ENCODE results near the gene UQCC2. TPM values are rescaled to one million over a fixed set of nuclear protein-coding genes. Genes with fewer than 3 reads are reported as not detected.

UQCC2 gene
- total RNA-seq, 1 donor from 2014 or later: 54.9 TPM

- no peak overlapping the region for H3K27ac Mint-ChIP-seq (ENCODE audit: unreplicated experiment)
- H3K4me1 Mint-ChIP-seq (ENCODE audit: unreplicated experiment): no peaks in the 10 kb centered on the region
- H3K4me3 Mint-ChIP-seq (ENCODE audit: unreplicated experiment): peak overlapping the region; percentile 31
- peaks cover 46% of the 10 kb centered on the region for H3K36me3 Mint-ChIP-seq (ENCODE audit: low read depth, unreplicated experiment)
- no peak for TF ChIP-seq CTCF (IDR thresholded peaks at IDR 0.05; ENCODE audit: unreplicated experiment)
- no peak for DNase-seq (ENCODE audit: low spot score)
- peaks cover 19% of the 10 kb centered on the region for H3K27me3 Mint-ChIP-seq (ENCODE audit: unreplicated experiment)
- H3K9me3 Mint-ChIP-seq (ENCODE audit: unreplicated experiment): no peaks in the 10 kb centered on the region
Observed at GRCh38 chr6:33664506-33665057, 46.9 kb downstream of the UQCC2 start.

GRCh38 chr6:33663727-33664449 is 47.6 kb downstream of the UQCC2 start:
- TF ChIP-seq CTCF (IDR thresholded peaks at IDR 0.05; ENCODE audit: unreplicated experiment): no peak
- peaks cover 43% of the 10 kb centered on the region for H3K36me3 Mint-ChIP-seq (ENCODE audit: low read depth, unreplicated experiment)
- peak overlapping the region; percentile 31 for H3K4me3 Mint-ChIP-seq (ENCODE audit: unreplicated experiment)
- H3K27ac Mint-ChIP-seq (ENCODE audit: unreplicated experiment): no peak overlapping the region
- no peak for DNase-seq (ENCODE audit: low spot score)
- no peaks in the 10 kb centered on the region for H3K9me3 Mint-ChIP-seq (ENCODE audit: unreplicated experiment)
- peaks cover 20% of the 10 kb centered on the region for H3K27me3 Mint-ChIP-seq (ENCODE audit: unreplicated experiment)
- H3K4me1 Mint-ChIP-seq (ENCODE audit: unreplicated experiment): no peaks in the 10 kb centered on the region

GRCh38 chr6:33663028-33663427 is 48.5 kb downstream of the UQCC2 start:
- no peak for TF ChIP-seq CTCF (IDR thresholded peaks at IDR 0.05; ENCODE audit: unreplicated experiment)
- Mint-ChIP-seq H3K4me1 (ENCODE audit: unreplicated experiment) (no peaks in the 10 kb centered on the region), H3K9me3 (ENCODE audit: unreplicated experiment) (no peaks in the 10 kb centered on the region), H3K27ac (ENCODE audit: unreplicated experiment) (no peak overlapping the region), H3K27me3 (ENCODE audit: unreplicated experiment) (peaks cover 27% of the 10 kb centered on the region), H3K4me3 (ENCODE audit: unreplicated experiment) (peak overlapping the region; percentile 31), H3K36me3 (ENCODE audit: low read depth, unreplicated experiment) (peaks cover 43% of the 10 kb centered on the region)
- no peak for DNase-seq (ENCODE audit: low spot score)

- DNase-seq (ENCODE audit: low spot score): no peak
- Mint-ChIP-seq H3K4me1 (ENCODE audit: unreplicated experiment) (no peaks in the 10 kb centered on the region), H3K36me3 (ENCODE audit: low read depth, unreplicated experiment) (peaks cover 48% of the 10 kb centered on the region), H3K27me3 (ENCODE audit: unreplicated experiment) (peaks cover 30% of the 10 kb centered on the region), H3K27ac (ENCODE audit: unreplicated experiment) (no peak overlapping the region), H3K4me3 (ENCODE audit: unreplicated experiment) (no peak overlapping the region), H3K9me3 (ENCODE audit: unreplicated experiment) (no peaks in the 10 kb centered on the region)
- no peak for TF ChIP-seq CTCF (IDR thresholded peaks at IDR 0.05; ENCODE audit: unreplicated experiment)
Observed at GRCh38 chr6:33662318-33662717, 49.2 kb downstream of the UQCC2 start.

All from endothelial cell (in vitro differentiated cells).